ENCODE results near the gene LAYN. TPM values are rescaled to one million over a fixed set of nuclear protein-coding genes. Genes with fewer than 3 reads are reported as not detected.

LAYN gene
- total and polyA plus RNA-seq, 2 of the 4 experiments (the other 2 are of a cell fraction): 92.5 to 118 TPM

- intact Hi-C loops (cut with micrococcal nuclease): no loop called here
- Histone ChIP-seq H3K4me3 (ENCODE audit: insufficient read depth, low read depth, low read length) (no peak overlapping the region), H3K56ac (ENCODE audit: extremely low read depth, insufficient read depth, low read length) (0 out of 2 replicates have a peak overlapping the region, but pooled peaks have one; percentile 12), H4K8ac (ENCODE audit: low read depth in 2 of 2, low read length in 2 of 2) (peak overlapping the region; percentile 16 to 66; a peak in 2 of 4 replicates), H3K4me1 (ENCODE audit: control insufficient read depth, insufficient read depth, low read length) (no peaks in the 10 kb centered on the region), H3K79me1 (ENCODE audit: low read depth in 1 of 2, low read length in 2 of 2) (no peaks in the 10 kb centered on the region), H3K27me3 (ENCODE audit: control insufficient read depth, insufficient read depth, low read length) (peaks cover 4% of the 10 kb centered on the region), H3K27ac (ENCODE audit: insufficient read depth, low read length) (no peak overlapping the region), H4K5ac (ENCODE audit: low read depth, low read length) (peak overlapping the region; percentile 52), H3K9me3 (ENCODE audit: control insufficient read depth, insufficient read depth, low read length) (no peaks in the 10 kb centered on the region), H3K14ac (replicated peaks; ENCODE audit: low read depth, low read length) (peak overlapping the region; percentile 63; the same call in 1 of the 2 replicates), H3K18ac (ENCODE audit: low read depth, low read length) (peak overlapping the region; percentile 73), H2BK5ac (ENCODE audit: low read depth, low read length, poor library complexity, severe bottlenecking) (peak overlapping the region; percentile 84), H2AFZ (replicated peaks; ENCODE audit: low read length, poor library complexity) (no peak overlapping the region), H3K4me2 (ENCODE audit: low read depth, low read length) (no peak overlapping the region), H2AK9ac (replicated peaks; ENCODE audit: low read depth, low read length, poor library complexity) (no peak overlapping the region), H3K36me3 (ENCODE audit: control insufficient read depth, insufficient read depth, low read length) (no peaks in the 10 kb centered on the region), H3K9me1 (ENCODE audit: insufficient read depth, low read length) (no peaks in the 10 kb centered on the region), H3K4ac (ENCODE audit: low read depth, low read length) (peak overlapping the region; percentile 77; the same call in 1 of the 2 replicates), H2BK20ac (ENCODE audit: low read depth, low read length) (peak overlapping the region; percentile 79), H3K23ac (ENCODE audit: low read depth, low read length) (peak overlapping the region; percentile 64; the same call in 1 of the 2 replicates), H2BK120ac (ENCODE audit: low read depth, low read length) (peak overlapping the region; percentile 75), H4K20me1 (ENCODE audit: insufficient read depth, low read length) (no peaks in the 10 kb centered on the region), H2AK5ac (ENCODE audit: low read depth, low read length) (no peak overlapping the region), H3K9ac (ENCODE audit: low read depth, low read length) (no peak overlapping the region), H2BK15ac (ENCODE audit: low read depth, low read length) (peak overlapping the region; percentile 35; the same call in 1 of the 3 replicates), H4K91ac (ENCODE audit: insufficient read depth, low read depth, low read length) (peak overlapping the region; percentile 32; the same call in 1 of the 2 replicates)
- in situ Hi-C loops (cut with MboI; ENCODE audit: low sequenced_read_pairs): no loop called here
- TF ChIP-seq RFX5 (IDR thresholded peaks at IDR 0.05; ENCODE audit: low read depth, low read length) (no peak), FOS (IDR thresholded peaks at IDR 0.05; ENCODE audit: low read depth, low read length) (no peak), USF2 (IDR thresholded peaks at IDR 0.05; ENCODE audit: low read depth, low read length) (no peak), NFE2L2 (IDR thresholded peaks at IDR 0.05; ENCODE audit: low read depth, low read length) (no peak), CHD1 (IDR thresholded peaks at IDR 0.05; ENCODE audit: low read depth, low read length) (no peak)
- CTCF ChIA-PET: no interaction called here
- peak; percentile 30; the same call in 1 of the 2 replicates for ATAC-seq (ENCODE audit: low read depth)
- WGBS, 2 experiments (ENCODE audit: extremely low coverage in 2 of 2, insufficient read length in 1 of 2): no CpG with 5 or more reads among the region's 1 CpG
- BruUV-seq (replicated peaks): no TSS peak
- DNase-seq: peak; percentile 18
- dilution Hi-C loops (cut with HindIII; ENCODE audit: low sequenced_read_pairs, unreplicated experiment): no loop called here
- POLR2A ChIA-PET (ENCODE audit: unreplicated experiment): no interaction called here
These were observed 30.2 kb upstream of the LAYN start for GRCh38 chr11:111510311-111510710.

All from IMR-90 (cell line).